Mesenchymal stem cell (in vitro differentiated cells and primary cell): ENCODE data around the gene CCDC28B.
A peak's percentile ranks its signal among the peaks of the same experiment; 100 is the strongest.

Source experiments
- DNase-seq: peaks from one replicate; pipeline ENCODE4 v3.0.0-alpha.2; 2013
- H2AFZ ChIP-seq: one replicate; pipeline ENCODE4 v1.6.1; 2013; ENCODE audit warnings: low read depth, mild to moderate bottlenecking, control low read depth, inconsistent platforms, low read length, moderate library complexity
- H2AK5ac ChIP-seq: 2 replicates; pipeline ENCODE4 v1.6.1; 2013; ENCODE audit warnings: low read length, moderate library complexity, mild to moderate bottlenecking, inconsistent platforms; ENCODE audit not compliant: severe bottlenecking
- H2BK120ac ChIP-seq: one replicate; pipeline ENCODE4 v1.6.1; 2013; ENCODE audit warnings: low read depth, mild to moderate bottlenecking, inconsistent platforms, low read length, moderate library complexity
- H2BK12ac ChIP-seq, 2 experiments: one replicate each; pipeline ENCODE4 v1.6.1; 2013; ENCODE audit warnings: inconsistent platforms in 2 of 2, low read length in 2 of 2, mild to moderate bottlenecking in 2 of 2, moderate library complexity in 2 of 2, control low read depth in 1 of 2
- H2BK15ac ChIP-seq: one replicate; pipeline ENCODE4 v1.6.1; 2013; ENCODE audit warnings: mild to moderate bottlenecking, low read depth, inconsistent platforms; ENCODE audit not compliant: poor library complexity, severe bottlenecking
- H2BK5ac ChIP-seq: 2 replicates; pipeline ENCODE4 v1.6.1; 2013; ENCODE audit warnings: low read depth, mild to moderate bottlenecking, low read length, control low read depth, inconsistent platforms; ENCODE audit not compliant: poor library complexity, severe bottlenecking
- H3K14ac ChIP-seq, 2 experiments: one replicate each; pipeline ENCODE4 v1.6.1; 2013; ENCODE audit warnings: inconsistent platforms in 2 of 2, low read length in 2 of 2, control low read depth in 1 of 2, mild to moderate bottlenecking in 1 of 2, moderate library complexity in 1 of 2
- H3K18ac ChIP-seq, 2 experiments: one replicate each; pipeline ENCODE4 v1.6.1; 2013; ENCODE audit warnings: inconsistent platforms in 2 of 2, low read length in 2 of 2, control low read depth in 1 of 2, low read depth in 1 of 2, mild to moderate bottlenecking in 1 of 2
- H3K23ac ChIP-seq, 2 experiments: one replicate each; pipeline ENCODE4 v1.6.1; 2013; ENCODE audit warnings: inconsistent platforms in 2 of 2, low read length in 2 of 2, mild to moderate bottlenecking in 2 of 2, moderate library complexity in 2 of 2, control low read depth in 1 of 2
- H3K27ac ChIP-seq: 2 replicates; pipeline ENCODE4 v1.5.1; 2013; ENCODE audit warnings: mild to moderate bottlenecking, moderate library complexity, low read length, control low read depth, inconsistent platforms; ENCODE audit not compliant: poor library complexity, severe bottlenecking
- H3K27me3 ChIP-seq, 2 experiments: 2 replicates each; pipeline versions ENCODE4 v1.6.1 to v1.7.0; 2013; ENCODE audit warnings: low read length in 2 of 2, mild to moderate bottlenecking in 2 of 2, moderate library complexity in 2 of 2, control low read depth in 1 of 2, inconsistent platforms in 1 of 2; ENCODE audit not compliant: control insufficient read depth in 1 of 2, insufficient read depth in 1 of 2
- H3K36me3 ChIP-seq, 2 experiments: 2 replicates each; pipeline versions ENCODE4 v1.6.1 to v1.7.0; 2013; ENCODE audit warnings: low read length in 2 of 2, control low read depth in 1 of 2, inconsistent platforms in 1 of 2, low read depth in 1 of 2, mild to moderate bottlenecking in 1 of 2; ENCODE audit not compliant: insufficient read depth in 2 of 2, control insufficient read depth in 1 of 2
- H3K4ac ChIP-seq, 2 experiments: one replicate each; pipeline ENCODE4 v1.6.1; 2013; ENCODE audit warnings: inconsistent platforms in 2 of 2, low read length in 2 of 2, mild to moderate bottlenecking in 2 of 2, moderate library complexity in 2 of 2, control low read depth in 1 of 2, low read depth in 1 of 2
- H3K4me1 ChIP-seq: 2 replicates; pipeline ENCODE4 v1.6.1; 2013; ENCODE audit warnings: low read depth, low read length, control low read depth; ENCODE audit not compliant: control insufficient read depth, insufficient read depth
- H3K4me2 ChIP-seq: 2 replicates; pipeline ENCODE4 v1.6.1; 2013; ENCODE audit warnings: low read length, mild to moderate bottlenecking, inconsistent platforms; ENCODE audit not compliant: poor library complexity, severe bottlenecking
- H3K4me3 ChIP-seq, 2 experiments: 2 replicates each; pipeline versions ENCODE4 v1.5.1 to v1.7.0; 2013; ENCODE audit warnings: low read length in 2 of 2, mild to moderate bottlenecking in 2 of 2, control low read depth in 1 of 2, low read depth in 1 of 2; ENCODE audit not compliant: insufficient read depth in 1 of 2
- H3K79me1 ChIP-seq: replicated peaks from 2 replicates; pipeline ENCODE4 v1.6.1; 2013; ENCODE audit warnings: mild to moderate bottlenecking, control low read depth, low read length, inconsistent platforms; ENCODE audit not compliant: poor library complexity, severe bottlenecking
- H3K9ac ChIP-seq: 2 replicates; pipeline ENCODE4 v1.7.0; 2013; ENCODE audit warnings: mild to moderate bottlenecking, low read length, moderate library complexity
- H3K9me3 ChIP-seq: 2 replicates; pipeline ENCODE4 v1.7.0; 2013; ENCODE audit warnings: mild to moderate bottlenecking, low read length; ENCODE audit not compliant: control insufficient read depth
- H4K8ac ChIP-seq: one replicate; pipeline ENCODE4 v1.6.1; 2013; ENCODE audit warnings: inconsistent platforms, mild to moderate bottlenecking, low read length, moderate library complexity
- H4K91ac ChIP-seq: one replicate; pipeline ENCODE4 v1.6.1; 2013; ENCODE audit warnings: mild to moderate bottlenecking, low read length, inconsistent platforms
- WGBS: methylation state at CpG from one replicate; pipeline ENCODE4 v1.1.7; 2013; ENCODE audit warnings: mixed read lengths; 5-methylcytosine and 5-hydroxymethylcytosine counted together

Gene CCDC28B

DNA sequence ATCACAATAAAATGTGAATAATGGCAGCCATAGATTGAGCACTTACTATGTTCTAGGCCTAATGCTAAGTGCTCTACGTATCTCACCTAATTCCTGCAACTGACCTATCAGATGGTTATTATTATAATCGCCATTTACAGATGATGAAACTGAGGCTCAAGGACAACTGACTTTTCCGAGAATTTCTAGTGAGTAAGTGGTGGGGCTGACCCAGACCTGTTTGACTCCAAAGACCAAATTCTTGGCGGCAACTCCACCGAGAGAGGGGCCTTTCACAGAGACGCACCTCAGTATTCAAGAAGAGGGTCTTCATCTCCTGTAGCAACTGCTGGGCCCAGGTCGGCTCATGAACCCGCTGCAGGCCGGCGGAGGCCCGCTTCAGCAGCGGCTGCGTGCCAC, 21.2 kb downstream of the CCDC28B start:
- H3K9me3 ChIP-seq: no peaks in the 10 kb centered on the region
- no peak overlapping the region for H3K23ac ChIP-seq
- no peak overlapping the region for H2BK15ac ChIP-seq
- H4K8ac ChIP-seq: peak overlapping the region; percentile 57
- H3K4me3 ChIP-seq: peak overlapping the region; percentile 78 to 92
- no peaks in the 10 kb centered on the region for H3K27me3 ChIP-seq
- H3K14ac ChIP-seq: peak overlapping the region in 1 of 2 experiments; percentile 80
- WGBS: 10% methylated on average over 13 of the region's 13 CpGs
- DNase-seq: peak; percentile 25
- peak overlapping the region in 1 of 2 experiments; percentile 42 for H3K4ac ChIP-seq
- H3K18ac ChIP-seq: peak overlapping the region in 1 of 2 experiments; percentile 44
- peak overlapping the region; percentile 43 for H3K27ac ChIP-seq
- no peak overlapping the region for H2AFZ ChIP-seq
- peaks cover 19% of the 10 kb centered on the region for H3K4me1 ChIP-seq
- peak overlapping the region; percentile 57 for H3K4me2 ChIP-seq
- H3K79me1 ChIP-seq: peaks cover 34% of the 10 kb centered on the region
- H2BK12ac ChIP-seq: no peak overlapping the region
- no peak overlapping the region for H4K91ac ChIP-seq
- H2BK120ac ChIP-seq: no peak overlapping the region
- no peak overlapping the region for H2AK5ac ChIP-seq
- no peak overlapping the region for H2BK5ac ChIP-seq
- H3K9ac ChIP-seq: peak overlapping the region; percentile 100
- H3K36me3 ChIP-seq: peaks cover 37 to 55% of the 10 kb centered on the region in 2 experiments

DNA sequence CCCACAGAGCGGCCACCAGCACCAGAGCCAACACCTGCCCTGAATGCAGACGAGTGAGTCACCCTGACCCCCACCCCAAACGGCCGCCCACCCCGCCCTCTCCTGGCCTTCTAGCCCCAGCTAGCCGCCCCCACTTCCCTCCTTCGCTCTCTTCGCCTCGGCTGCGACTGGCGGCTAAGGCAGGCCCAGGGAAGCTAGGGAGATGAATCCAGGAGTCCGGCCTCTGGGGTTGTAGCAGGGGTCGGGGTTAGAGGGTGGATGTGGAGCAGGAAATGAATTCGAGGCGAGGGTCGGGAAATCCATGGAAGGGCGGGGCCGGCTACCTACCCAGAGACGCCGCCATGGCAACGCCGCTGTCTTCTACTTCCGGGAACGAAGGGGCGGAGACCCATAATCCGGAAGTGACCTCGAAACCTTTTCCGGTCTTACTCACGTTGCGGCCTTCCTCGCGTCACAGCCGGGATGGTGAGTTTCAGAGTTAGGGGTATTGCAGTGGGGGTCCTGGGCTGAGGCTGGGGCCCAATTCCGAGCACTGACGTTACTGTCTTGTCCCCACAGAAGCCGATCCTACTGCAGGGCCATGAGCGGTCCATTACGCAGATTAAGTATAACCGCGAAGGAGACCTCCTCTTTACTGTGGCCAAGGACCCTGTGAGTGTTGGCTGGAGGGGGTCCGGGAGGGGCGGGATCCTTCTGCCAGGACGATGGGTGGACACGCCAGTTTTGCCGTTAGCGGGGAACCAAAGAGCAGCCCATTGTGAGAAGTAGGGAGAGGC, 21.8 kb downstream of the CCDC28B start, which contains the start of the genes EIF3I and TMEM234:
Gene EIF3I, plus strand, starts transcription at position 428 of the 776 bp plus-strand sequence. Its CDS starts 35 bp downstream, at position 463.
Gene TMEM234, minus strand, starts transcription at position 374 of the 776 bp plus-strand sequence. Its CDS starts 31 bp downstream, at position 343.
- Histone ChIP-seq H4K91ac (peak within 1 kb of the TSS; percentile 36), H3K4me1 (peaks cover 19% of the 10 kb centered on the region), H3K9me3 (no peaks in the 10 kb centered on the region), H3K79me1 (peaks cover 30% of the 10 kb centered on the region), H3K14ac (peak within 1 kb of the TSS in 1 of 2 experiments; percentile 80), H2BK12ac (no peak within 1 kb of the TSS), H2BK120ac (peak within 1 kb of the TSS; percentile 29), H2BK5ac (peak within 1 kb of the TSS; percentile 19), H3K4me2 (peak within 1 kb of the TSS; percentile 57), H3K18ac (peak within 1 kb of the TSS; percentile 23 to 91), H3K23ac (peak within 1 kb of the TSS in 1 of 2 experiments; percentile 19), H3K27me3 (no peaks in the 10 kb centered on the region), H4K8ac (peak within 1 kb of the TSS; percentile 79), H2AK5ac (peak within 1 kb of the TSS; percentile 29), H3K4me3 (peak within 1 kb of the TSS; percentile 78 to 92), H2AFZ (peak within 1 kb of the TSS; percentile 90), H3K9ac (peak within 1 kb of the TSS; percentile 100), H3K36me3 (peaks cover 36 to 52% of the 10 kb centered on the region in 2 experiments), H3K4ac (peak within 1 kb of the TSS; percentile 19 to 74), H2BK15ac (no peak within 1 kb of the TSS), H3K27ac (peak within 1 kb of the TSS; percentile 43)
- WGBS: under 1% methylated on average over 41 of the region's 46 CpGs
- DNase-seq: peak; percentile 96

DNA sequence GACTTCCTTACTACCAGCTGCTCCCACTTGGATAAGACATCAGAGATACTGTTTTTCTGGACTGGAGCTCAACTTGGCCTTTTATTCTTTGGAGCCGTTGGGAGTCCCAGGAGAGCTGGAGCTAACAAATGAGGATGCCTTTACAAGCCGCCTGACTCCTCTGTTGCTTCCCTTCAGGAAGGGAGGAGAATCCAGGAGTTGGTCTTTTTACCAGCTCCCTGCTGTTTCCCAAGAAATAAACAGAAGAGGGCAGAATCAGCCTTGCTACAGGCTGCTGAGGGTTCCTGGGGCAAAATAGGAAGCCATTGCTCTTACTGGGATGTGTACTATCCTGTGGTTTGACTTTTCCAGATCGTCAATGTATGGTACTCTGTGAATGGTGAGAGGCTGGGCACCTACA, 23.3 kb downstream of the CCDC28B start:
- H3K27ac ChIP-seq: no peak overlapping the region
- no peak overlapping the region for H4K91ac ChIP-seq
- peak; percentile 35 for DNase-seq
- 89% methylated on average over 3 of the region's 3 CpGs for WGBS
- H2BK120ac ChIP-seq: no peak overlapping the region
- no peak overlapping the region for H2AK5ac ChIP-seq
- H2AFZ ChIP-seq: no peak overlapping the region
- H2BK15ac ChIP-seq: no peak overlapping the region
- no peak overlapping the region for H3K18ac ChIP-seq
- no peaks in the 10 kb centered on the region for H3K27me3 ChIP-seq
- no peak overlapping the region for H4K8ac ChIP-seq
- H3K9ac ChIP-seq: peak overlapping the region; percentile 100
- H3K4me2 ChIP-seq: no peak overlapping the region
- no peak overlapping the region for H2BK12ac ChIP-seq
- H3K4me3 ChIP-seq: peak overlapping the region in 1 of 2 experiments; percentile 92
- H3K79me1 ChIP-seq: peaks cover 39% of the 10 kb centered on the region
- peaks cover 19% of the 10 kb centered on the region for H3K4me1 ChIP-seq
- no peak overlapping the region for H2BK5ac ChIP-seq
- no peak overlapping the region for H3K4ac ChIP-seq
- peaks cover 40 to 60% of the 10 kb centered on the region in 2 experiments for H3K36me3 ChIP-seq
- H3K14ac ChIP-seq: no peak overlapping the region
- no peaks in the 10 kb centered on the region for H3K9me3 ChIP-seq
- H3K23ac ChIP-seq: no peak overlapping the region

GRCh38 chr1:32224285-32224684, 23.9 kb downstream of the CCDC28B start:
- H3K79me1 ChIP-seq: peaks cover 37% of the 10 kb centered on the region
- H2BK120ac ChIP-seq: no peak overlapping the region
- no peaks in the 10 kb centered on the region for H3K27me3 ChIP-seq
- H2AK5ac ChIP-seq: no peak overlapping the region
- peaks cover 19% of the 10 kb centered on the region for H3K4me1 ChIP-seq
- H3K4ac ChIP-seq: no peak overlapping the region
- WGBS: 96% methylated on average over 3 of the region's 4 CpGs
- H2AFZ ChIP-seq: no peak overlapping the region
- H3K27ac ChIP-seq: no peak overlapping the region
- no peak for DNase-seq
- peaks cover 45 to 65% of the 10 kb centered on the region in 2 experiments for H3K36me3 ChIP-seq
- H3K23ac ChIP-seq: no peak overlapping the region
- no peak overlapping the region for H2BK15ac ChIP-seq
- no peak overlapping the region for H3K18ac ChIP-seq
- H4K91ac ChIP-seq: no peak overlapping the region
- no peaks in the 10 kb centered on the region for H3K9me3 ChIP-seq
- peak overlapping the region in 1 of 2 experiments; percentile 92 for H3K4me3 ChIP-seq
- H3K9ac ChIP-seq: peak overlapping the region; percentile 100
- H4K8ac ChIP-seq: no peak overlapping the region
- H2BK12ac ChIP-seq: no peak overlapping the region
- no peak overlapping the region for H2BK5ac ChIP-seq
- H3K4me2 ChIP-seq: no peak overlapping the region
- H3K14ac ChIP-seq: no peak overlapping the region
